ENCODE measurements around the gene TMEM170B.

Gene TMEM170B

GRCh38 chr6:11586117-11586516 lies 48.6 kb downstream of the TMEM170B start:
- DNase-seq (ENCODE audit: low spot score) = no peak

- DNase-seq (ENCODE audit: low spot score) = no peak
These were observed 49.0 kb downstream of the TMEM170B start for GRCh38 chr6:11586536-11586935.

- no peak for DNase-seq (ENCODE audit: low spot score)
These were observed 51.7 kb downstream of the TMEM170B start for GRCh38 chr6:11589261-11589660.

GRCh38 chr6:11592294-11592906 lies 54.9 kb downstream of the TMEM170B start:
- DNase-seq (ENCODE audit: low spot score) = no peak

DNA sequence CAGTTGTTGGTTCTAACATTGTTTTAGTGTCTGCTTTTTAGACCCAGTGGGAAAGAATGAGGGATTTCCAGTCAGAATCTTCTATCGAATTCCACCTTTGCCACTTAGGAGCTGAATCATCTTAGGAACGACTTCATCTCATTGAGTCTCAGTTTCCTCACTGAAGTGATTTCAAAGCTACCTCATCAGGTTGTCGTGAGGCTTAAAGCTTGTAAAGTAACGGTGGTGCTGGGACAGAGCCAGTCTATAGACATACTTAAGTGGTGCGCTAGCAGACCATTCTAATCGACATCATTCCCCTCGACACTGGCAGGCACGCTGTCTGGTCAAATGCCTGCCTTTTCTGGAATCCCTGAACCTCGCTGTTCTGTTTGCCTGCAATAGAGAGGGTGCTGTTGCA lies 55.5 kb downstream of the TMEM170B start:
- DNase-seq (ENCODE audit: low spot score) = no peak

DNA sequence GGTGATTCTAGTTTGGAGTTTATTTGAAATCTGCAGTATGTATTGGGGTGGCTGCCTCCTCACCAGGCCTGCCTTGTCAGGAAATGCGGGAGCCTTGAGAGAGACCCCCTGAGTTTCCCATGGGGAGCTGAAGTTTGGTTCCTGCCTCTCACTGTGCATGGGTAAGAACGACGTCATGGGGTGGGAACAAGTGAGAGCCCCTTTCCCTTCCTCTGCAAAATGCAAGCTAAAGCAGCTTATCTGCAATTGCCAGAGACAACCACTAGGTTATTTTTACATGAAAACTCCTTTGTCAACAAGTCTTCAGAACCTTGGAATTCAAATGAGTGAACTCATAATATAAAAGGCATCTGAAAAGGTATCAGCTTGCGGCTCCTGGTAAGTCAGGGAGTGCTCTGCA lies 58.4 kb downstream of the TMEM170B start:
- DNase-seq (ENCODE audit: low spot score) = no peak

DNA sequence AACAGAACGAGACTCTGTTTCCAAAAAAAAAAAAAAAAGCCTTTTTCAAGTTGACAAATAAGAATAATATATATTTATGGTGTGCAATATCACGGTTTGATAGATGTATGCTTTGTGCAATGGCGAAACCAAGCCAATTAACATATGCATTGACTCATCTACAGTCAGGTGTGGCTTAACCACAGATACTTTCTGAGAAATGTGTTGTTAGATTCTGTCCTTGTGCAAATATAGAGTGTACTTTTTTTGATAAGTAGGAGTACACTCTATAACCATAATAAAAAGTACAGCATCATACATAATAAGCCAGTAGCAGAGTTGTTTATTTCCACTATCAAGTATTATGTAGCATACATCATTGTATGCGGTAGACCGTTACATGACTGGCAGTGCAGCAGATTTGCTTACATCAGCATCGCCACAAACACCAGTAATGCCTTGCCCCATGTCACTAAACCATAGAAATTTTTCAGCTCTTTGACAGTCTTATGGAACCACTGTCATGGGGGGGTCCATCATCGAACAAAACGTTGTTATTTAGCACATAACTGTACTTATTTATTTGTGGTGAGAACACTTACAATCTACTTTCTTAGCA lies 59.2 kb downstream of the TMEM170B start:
- DNase-seq (ENCODE audit: low spot score) = no peak

- no peak for DNase-seq (ENCODE audit: low spot score)
These were observed 61.1 kb downstream of the TMEM170B start for GRCh38 chr6:11598687-11599086.

DNA sequence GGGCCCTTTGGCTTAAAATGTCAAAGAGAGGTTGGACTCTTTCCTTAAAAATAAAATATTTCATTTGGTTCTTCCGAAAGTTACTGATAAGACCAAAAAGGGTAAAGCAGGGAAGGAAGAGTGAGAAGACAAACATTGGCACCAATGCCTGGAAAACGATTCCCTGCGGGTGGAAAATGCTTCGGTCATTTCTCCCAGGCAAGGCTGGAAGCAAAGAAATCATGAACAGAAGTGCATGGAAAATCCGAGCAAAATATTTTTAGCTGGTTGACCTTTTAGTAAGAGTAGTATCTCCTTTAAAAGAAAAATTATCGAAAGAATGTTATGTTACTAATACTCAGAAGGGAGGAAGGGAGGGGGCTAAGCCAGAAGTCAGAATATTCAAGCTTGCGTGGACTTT lies 62.7 kb downstream of the TMEM170B start:
- no peak for DNase-seq (ENCODE audit: low spot score)

DNA sequence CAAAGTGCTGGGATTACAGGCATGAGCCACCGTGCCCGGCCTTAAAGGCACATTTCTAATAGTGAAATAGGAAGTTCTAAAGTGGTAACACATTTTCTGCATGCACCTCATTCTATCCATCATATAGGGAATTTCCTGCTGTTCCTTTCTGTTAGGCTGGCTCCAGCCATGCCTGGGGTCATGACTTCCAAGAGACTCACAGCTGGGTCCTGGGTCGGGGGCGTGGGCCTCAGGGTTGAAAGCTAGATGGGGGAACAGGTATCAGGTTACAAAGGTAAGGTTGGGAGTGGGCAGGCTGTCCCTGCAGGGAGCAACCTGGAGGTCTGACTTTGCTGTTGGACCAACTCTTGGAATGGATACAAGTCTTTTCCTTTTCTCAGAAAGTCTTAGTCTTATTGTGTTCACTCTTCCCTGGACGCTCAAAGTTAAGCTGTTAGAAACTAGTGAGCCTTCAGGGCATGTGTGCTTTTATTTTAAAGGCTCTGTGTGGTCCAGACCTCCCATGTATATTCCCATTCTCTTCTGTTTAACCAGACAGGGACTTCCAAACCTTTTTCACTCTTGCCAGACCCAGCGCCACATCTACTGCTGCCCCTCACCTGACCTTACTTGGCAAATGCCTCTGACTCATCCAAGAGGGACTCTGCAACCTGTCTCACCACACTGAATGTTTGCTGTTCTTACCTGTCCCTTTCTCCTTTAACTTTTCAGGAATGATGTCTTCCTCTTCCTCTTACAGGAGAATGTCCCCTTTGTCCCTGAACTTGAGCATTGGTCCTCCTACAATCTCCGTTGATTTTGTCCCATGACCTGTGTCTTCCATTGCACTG lies 64.4 kb downstream of the TMEM170B start:
- DNase-seq (ENCODE audit: low spot score) = no peak

- no peak for DNase-seq (ENCODE audit: low spot score)
These were observed 66.7 kb downstream of the TMEM170B start for GRCh38 chr6:11604215-11604614.

GRCh38 chr6:11604836-11605506 lies 67.4 kb downstream of the TMEM170B start:
- no peak for DNase-seq (ENCODE audit: low spot score)

DNA sequence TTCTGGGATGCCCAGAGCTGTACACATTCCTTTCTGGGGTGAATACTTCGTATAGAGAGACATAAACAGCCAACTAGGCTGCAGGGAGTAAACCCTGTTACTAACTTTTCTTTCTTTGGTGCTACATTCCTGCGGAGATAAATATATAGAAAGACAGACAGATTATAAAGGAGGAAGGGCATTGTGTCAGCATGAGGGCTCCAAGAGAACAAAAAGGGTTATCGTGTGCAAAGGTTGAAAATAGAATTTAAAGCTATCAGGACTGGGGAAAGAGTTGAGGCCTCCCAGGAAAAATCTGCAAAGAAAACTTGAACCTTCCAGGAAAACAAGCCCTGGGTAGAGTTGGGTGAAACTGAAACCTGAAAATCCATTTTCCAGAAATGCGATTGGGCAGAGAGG lies 68.0 kb downstream of the TMEM170B start:
- DNase-seq (ENCODE audit: low spot score) = no peak

DNA sequence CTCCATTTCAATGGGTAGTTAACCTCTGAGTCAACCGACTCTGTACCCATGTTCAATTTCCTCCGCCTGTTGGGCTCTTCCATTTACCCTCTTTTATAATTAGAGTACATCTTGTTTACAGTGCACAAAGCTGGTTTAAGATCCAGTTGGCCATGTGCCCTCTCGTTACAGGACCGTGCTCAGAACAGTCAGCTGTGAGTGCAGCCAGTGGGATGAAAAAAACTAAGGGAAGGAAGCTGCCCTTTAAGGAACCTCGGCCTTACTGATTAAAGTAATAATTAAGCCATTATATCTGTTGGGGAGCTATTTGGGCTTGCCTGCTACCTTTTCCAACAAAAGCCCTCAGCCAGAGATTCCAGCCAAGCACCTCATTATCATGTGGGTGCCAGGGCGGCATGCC lies 68.8 kb downstream of the TMEM170B start:
- DNase-seq (ENCODE audit: low spot score) = no peak

GRCh38 chr6:11607383-11607782 lies 69.8 kb downstream of the TMEM170B start:
- no peak for DNase-seq (ENCODE audit: low spot score)

DNA sequence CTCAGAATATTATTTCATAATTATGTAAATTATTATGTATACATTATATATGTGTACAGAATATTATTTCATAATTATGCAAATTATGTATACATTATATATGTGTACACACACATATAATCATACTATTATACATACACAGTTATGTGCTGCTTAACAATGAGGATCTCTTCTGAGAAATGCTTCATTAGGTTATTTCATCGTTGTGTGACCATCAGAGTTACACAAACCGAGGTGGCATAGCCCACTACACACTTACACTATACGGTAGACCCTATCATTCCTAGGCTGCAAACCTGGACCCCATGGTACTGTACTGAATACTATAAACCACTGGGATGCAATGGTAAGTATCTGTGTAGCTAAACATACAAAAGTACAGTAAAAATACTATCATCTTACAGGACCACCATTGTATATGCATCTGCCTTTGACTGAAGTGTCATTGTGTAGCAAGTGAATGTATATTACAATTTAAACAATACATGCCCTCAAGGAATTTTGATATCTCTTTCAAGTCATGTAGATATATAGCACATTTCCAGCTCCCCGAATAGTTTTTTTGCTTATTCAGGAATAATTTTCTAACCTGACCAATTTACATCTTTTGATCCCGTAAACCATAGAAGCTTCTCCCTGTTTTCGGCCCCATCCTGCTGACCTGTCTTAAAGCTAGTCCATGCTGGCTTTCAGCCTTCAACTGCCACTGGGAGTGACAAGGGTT lies 71.2 kb downstream of the TMEM170B start:
- DNase-seq (ENCODE audit: low spot score) = no peak

GRCh38 chr6:11609324-11610071 lies 71.9 kb downstream of the TMEM170B start:
- DNase-seq (ENCODE audit: low spot score) = peak; percentile 51

- DNase-seq (ENCODE audit: low spot score) = no peak
These were observed 75.8 kb downstream of the TMEM170B start for GRCh38 chr6:11613336-11613735.

- DNase-seq (ENCODE audit: low spot score) = no peak
These were observed 76.3 kb downstream of the TMEM170B start for GRCh38 chr6:11613858-11614257.

GRCh38 chr6:11614534-11615213 lies 77.1 kb downstream of the TMEM170B start:
- DNase-seq (ENCODE audit: low spot score) = no peak

DNA sequence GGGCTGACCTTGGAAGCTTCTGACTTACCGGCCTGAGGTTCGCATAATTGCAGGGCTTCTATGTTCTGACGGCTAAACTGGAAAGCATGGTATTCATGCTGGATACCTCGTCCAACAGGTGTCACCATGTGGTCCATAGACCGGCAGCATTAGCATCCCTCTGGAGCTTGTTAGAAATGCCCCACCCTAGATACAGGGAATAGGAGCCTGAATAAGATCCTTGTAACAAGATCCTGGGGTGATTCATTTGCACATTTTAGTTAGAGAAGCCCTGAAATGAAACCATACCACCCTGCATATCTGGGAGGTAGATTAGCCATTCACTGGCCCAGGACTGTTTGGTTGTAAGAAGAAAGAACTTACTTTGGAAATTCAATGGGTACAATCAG lies 77.7 kb downstream of the TMEM170B start:
- no peak for DNase-seq (ENCODE audit: low spot score)
